K562 (cell line): ENCODE results near the gene GET3. TPM values are rescaled to one million over a fixed set of nuclear protein-coding genes. Genes with fewer than 3 reads are reported as not detected.
A peak's percentile ranks its signal among the peaks of the same experiment; 100 is the strongest.

Source experiments
- CGGBP1 ChIP-seq: fragments of 250-450 bp; sonication (Bioruptor Pico); IDR thresholded peaks from 2 replicates; pipeline ENCODE4 v1.9.0; 2021; ENCODE audit warnings: mild to moderate bottlenecking
- CTCF ChIP-seq, 3 experiments: IDR thresholded peaks in 2 of 3; conservative IDR thresholded peaks in 1 of 3; 2 replicates each; pipeline ENCODE4 v1.5.1; 2011 to 2012; ENCODE audit warnings: low read length in 3 of 3, mild to moderate bottlenecking in 3 of 3, control low read depth in 2 of 3, improper control_type of control experiment in 1 of 3, inconsistent platforms in 1 of 3, low read depth in 1 of 3, mixed read lengths in 1 of 3, moderate library complexity in 1 of 3; ENCODE audit not compliant: insufficient read depth in 2 of 3
- CXXC5 ChIP-seq: fragments of 250-450 bp; sonication (Bioruptor Pico); IDR thresholded peaks from 2 replicates; pipeline ENCODE4 v1.8.0; 2022; ENCODE audit warnings: inconsistent platforms, mild to moderate bottlenecking, moderate library complexity
- ETV5 ChIP-seq: sonication (generic); formaldehyde crosslinking; IDR thresholded peaks from 2 replicates; pipeline ENCODE4 v1.4.0; 2020; ENCODE audit warnings: low read depth, mild to moderate bottlenecking, missing genetic modification reagents
- FOXJ3 ChIP-seq: sonication (generic); formaldehyde crosslinking; IDR thresholded peaks from 2 replicates; pipeline ENCODE4 v1.4.0; 2020; ENCODE audit warnings: mild to moderate bottlenecking, missing genetic modification reagents
- GABPB1 ChIP-seq: sonication (generic); formaldehyde crosslinking; IDR thresholded peaks from 2 replicates; pipeline ENCODE4 v1.8.0; 2022; ENCODE audit warnings: mild to moderate bottlenecking, missing genetic modification reagents
- IRF2 ChIP-seq: sonication (generic); formaldehyde crosslinking; IDR thresholded peaks from 2 replicates; pipeline ENCODE4 v1.8.1; 2022; ENCODE audit warnings: mild to moderate bottlenecking, missing genetic modification reagents
- KLF13 ChIP-seq: fragments of 450-650 bp; IDR thresholded peaks from 2 replicates; pipeline ENCODE4 v1.6.1; 2016; ENCODE audit warnings: missing genetic modification characterization, low read depth, mild to moderate bottlenecking, missing compliant biosample characterization, moderate library complexity, borderline replicate concordance
- LARP7 ChIP-seq: fragments of 450-650 bp; IDR thresholded peaks from 2 replicates; pipeline ENCODE4 v1.6.1; 2016
- MNT ChIP-seq, 2 experiments: fragments of 450-650 bp; conservative IDR thresholded peaks; 2 replicates each; pipeline ENCODE4 v1.6.1; 2017; ENCODE audit warnings: mild to moderate bottlenecking in 2 of 2, moderate library complexity in 2 of 2
- MTA1 ChIP-seq: fragments of 450-650 bp; IDR thresholded peaks from 2 replicates; pipeline ENCODE4 v1.6.1; 2017; ENCODE audit warnings: borderline replicate concordance
- MYBL2 ChIP-seq, 2 experiments: fragments of 450-650 bp in 1 of 2; sonication (generic) in 1 of 2; formaldehyde crosslinking in 1 of 2; IDR thresholded peaks; 2 replicates each; pipeline versions ENCODE4 v1.6.1 to v1.8.1; 2017 to 2022; ENCODE audit warnings: borderline replicate concordance in 1 of 2, inconsistent platforms in 1 of 2, low read depth in 1 of 2, mild to moderate bottlenecking in 1 of 2, missing genetic modification reagents in 1 of 2, moderate library complexity in 1 of 2
- MYNN ChIP-seq, 2 experiments: sonication (generic); formaldehyde crosslinking in 1 of 2; IDR thresholded peaks; 2 replicates each; pipeline versions ENCODE4 v1.5.0 to v1.6.1; 2016 to 2020; ENCODE audit warnings: antibody characterized with exemption in 1 of 2, missing genetic modification reagents in 1 of 2
- ZNF140 ChIP-seq: fragments of 250-450 bp; sonication (Bioruptor Pico); IDR thresholded peaks from 2 replicates; pipeline ENCODE4 v1.8.0; 2021; ENCODE audit warnings: moderate library complexity, mild to moderate bottlenecking, inconsistent platforms
- ZNF444 ChIP-seq: fragments of 250-450 bp; sonication (Bioruptor Pico); IDR thresholded peaks from 2 replicates; pipeline ENCODE4 v1.4.0; 2020; ENCODE audit warnings: mild to moderate bottlenecking, moderate library complexity
- ZNF740 ChIP-seq, 3 experiments: fragments of 200-800 bp in 1 of 3; sonication (Bioruptor generic) in 1 of 3; sonication (generic) in 1 of 3; formaldehyde crosslinking in 1 of 3; IDR thresholded peaks; 2 replicates each; pipeline versions ENCODE4 v1.6.1 to v1.8.0; 2016 to 2022; ENCODE audit warnings: mild to moderate bottlenecking in 2 of 3, missing compliant biosample characterization in 2 of 3, missing genetic modification characterization in 2 of 3, missing genetic modification reagents in 1 of 3
- polyA plus RNA-seq, 8 experiments: library from polyadenylated mRNA; depleted of rRNA in 4 of 8; stranded (reverse) in 5 of 8; unstranded in 3 of 8; fragments of >200 nt; fragmentation: Nextera tagmentation in 2 of 8; fragmentation: Illumina TruSeq in 1 of 8; extraction: Ambion mirVana in 2 of 8; extraction: Trizol in 1 of 8; gene quantifications; 2 replicates each; pipeline versions ENCODE4 v1.2.1 to v1.2.3, GENCODE V29; 2011 to 2014; ENCODE audit warnings: inconsistent platforms in 1 of 8, missing spikeins in 1 of 8
- total RNA-seq, 7 experiments: library from RNA; depleted of rRNA in 6 of 7; stranded (reverse); fragments of >200 nt in 6 of 7; fragmentation: Illumina TruSeq in 2 of 7; extraction: Trizol in 2 of 7; gene quantifications; 2 replicates each; pipeline versions ENCODE4 v1.2.1 to v1.2.3, GENCODE V29; 2011 to 2021; ENCODE audit warnings: low replicate concordance in 1 of 7

GET3 gene
- total and polyA plus RNA-seq, 9 of the 15 experiments (the other 6 are each of a cell fraction or from before 2014, with no cell fraction given), result 8.3 to 83.5 (median 51.8) TPM

- 0 out of 6 replicates have a peak, but pooled peaks of 1 of the 3 experiments have one; percentile 10 for TF ChIP-seq CTCF (IDR thresholded peaks at IDR 0.05 in 2 of 3, conservative IDR thresholded peaks at IDR 0.05 in 1 of 3; ENCODE audit: insufficient read depth in 2 of 3, low read depth in 1 of 3, low read length in 3 of 3)
- 0 out of 2 replicates have a peak, but pooled peaks have one; percentile 13 for TF ChIP-seq LARP7
- peak; percentile 83 for TF ChIP-seq CXXC5
- peak; percentile 71; the same call in 1 of the 2 replicates for TF ChIP-seq ETV5
- peak; percentile 88 for TF ChIP-seq GABPB1
- no peak; the same call in 1 of the 2 replicates for TF ChIP-seq MYBL2 (IDR thresholded peaks at IDR 0.05; ENCODE audit: low read depth)
- TF ChIP-seq MYBL2 (CRISPR knock-in tag; IDR thresholded peaks at IDR 0.05; ENCODE audit: borderline replicate concordance), result no peak
- no peak for TF ChIP-seq CGGBP1
- no peak for TF ChIP-seq ZNF444 (CRISPR knock-in tag)
- no peak for TF ChIP-seq ZNF140
- peak; percentile 30; the same call in 1 of the 2 replicates for TF ChIP-seq MYNN (IDR thresholded peaks at IDR 0.05)
- TF ChIP-seq MYNN (CRISPR knock-in tag; IDR thresholded peaks at IDR 0.05), result no peak
- TF ChIP-seq KLF13 (tag), result no peak
- peak; percentile 58 to 75; a peak in 3 of 4 replicates for TF ChIP-seq MNT (conservative IDR thresholded peaks at IDR 0.05)
- no peak for TF ChIP-seq FOXJ3 (CRISPR knock-in tag)
- TF ChIP-seq ZNF740 (CRISPR knock-in tag; IDR thresholded peaks at IDR 0.05), result no peak
- peak in 1 of 2 experiments; percentile 4; a peak in 1 of 4 replicates for TF ChIP-seq ZNF740 (tag; IDR thresholded peaks at IDR 0.05)
- no peak for TF ChIP-seq MTA1
- TF ChIP-seq IRF2 (CRISPR knock-in tag), result no peak
Measured at GRCh38 chr19:12792051-12792852, 55.0 kb downstream of the GET3 start (continued).
